H9 (cell line): ENCODE measurements around the gene SMC3. TPM values are rescaled to one million over a fixed set of nuclear protein-coding genes. Genes with fewer than 3 reads are reported as not detected.

Experiments
- DNase-seq: peaks from one replicate; pipeline ENCODE4 v3.0.0-alpha.2; 2017
- H2AFZ ChIP-seq: one replicate; pipeline ENCODE4 v1.6.1; 2013; ENCODE audit warnings: mild to moderate bottlenecking, low read length, control low read depth, moderate library complexity
- H2AK5ac ChIP-seq: 2 replicates; pipeline ENCODE4 v1.6.1; 2013; ENCODE audit warnings: low read length, control low read depth, mixed read lengths; ENCODE audit not compliant: insufficient read length
- H2BK120ac ChIP-seq: one replicate; pipeline ENCODE4 v1.6.1; 2013; ENCODE audit warnings: low read depth, mild to moderate bottlenecking, low read length, control low read depth, inconsistent platforms; ENCODE audit not compliant: poor library complexity, severe bottlenecking
- H2BK12ac ChIP-seq: 2 replicates; pipeline ENCODE4 v1.6.1; 2013; ENCODE audit warnings: low read length, control low read depth, mixed read lengths, low read depth; ENCODE audit not compliant: insufficient read length
- H2BK15ac ChIP-seq: 2 replicates; pipeline ENCODE4 v1.6.1; 2013; ENCODE audit warnings: low read depth, low read length, control low read depth
- H2BK20ac ChIP-seq: one replicate; pipeline ENCODE4 v1.6.1; 2013; ENCODE audit warnings: low read depth, mild to moderate bottlenecking, low read length, control low read depth, inconsistent platforms; ENCODE audit not compliant: poor library complexity, severe bottlenecking
- H2BK5ac ChIP-seq: 2 replicates; pipeline ENCODE4 v1.6.1; 2013; ENCODE audit warnings: low read length, control low read depth, mixed read lengths; ENCODE audit not compliant: insufficient read length
- H3K14ac ChIP-seq: 2 replicates; pipeline ENCODE4 v1.6.1; 2013; ENCODE audit warnings: low read length, control low read depth; ENCODE audit not compliant: insufficient read depth
- H3K18ac ChIP-seq: 2 replicates; pipeline ENCODE4 v1.6.1; 2013; ENCODE audit warnings: low read depth, mild to moderate bottlenecking, mixed read lengths, low read length, control low read depth; ENCODE audit not compliant: insufficient read length
- H3K23ac ChIP-seq: 2 replicates; pipeline ENCODE4 v1.6.1; 2013; ENCODE audit warnings: low read length, control low read depth, mixed read lengths, low read depth; ENCODE audit not compliant: insufficient read length
- H3K23me2 ChIP-seq: 2 replicates; pipeline ENCODE4 v1.6.1; 2013; ENCODE audit warnings: low read depth, mild to moderate bottlenecking, mixed read lengths, low read length, control low read depth; ENCODE audit not compliant: insufficient read length, poor library complexity, severe bottlenecking
- H3K27ac ChIP-seq: 2 replicates; pipeline ENCODE4 v1.5.1; 2013; ENCODE audit warnings: low read length, control low read depth, mixed read lengths, low read depth; ENCODE audit not compliant: insufficient read length
- H3K27me3 ChIP-seq: 2 replicates; pipeline ENCODE4 v1.6.1; 2013; ENCODE audit warnings: low read length, control low read depth, inconsistent platforms; ENCODE audit not compliant: insufficient read depth
- H3K4ac ChIP-seq: 2 replicates; pipeline ENCODE4 v1.6.1; 2013; ENCODE audit warnings: low read depth, mild to moderate bottlenecking, control low read depth, inconsistent platforms, low read length, moderate library complexity
- H3K4me1 ChIP-seq: 2 replicates; pipeline ENCODE4 v1.6.1; 2013; ENCODE audit warnings: low read length, control low read depth, inconsistent platforms; ENCODE audit not compliant: insufficient read depth
- H3K4me2 ChIP-seq: 2 replicates; pipeline ENCODE4 v1.6.1; 2013; ENCODE audit warnings: low read length, control low read depth, mixed read lengths; ENCODE audit not compliant: insufficient read length, insufficient read depth
- H3K56ac ChIP-seq: 2 replicates; pipeline ENCODE4 v1.6.1; 2013; ENCODE audit warnings: low read depth, mild to moderate bottlenecking, mixed read lengths, low read length, control low read depth; ENCODE audit not compliant: insufficient read length
- H3K79me1 ChIP-seq: 2 replicates; pipeline ENCODE4 v1.6.1; 2013; ENCODE audit warnings: low read depth, mild to moderate bottlenecking, moderate library complexity, low read length, control low read depth, inconsistent platforms; ENCODE audit not compliant: insufficient read depth, poor library complexity, severe bottlenecking
- H3K79me2 ChIP-seq: 2 replicates; pipeline ENCODE4 v1.6.1; 2013; ENCODE audit warnings: low read length, control low read depth, inconsistent platforms; ENCODE audit not compliant: insufficient read depth
- H3K9ac ChIP-seq: 2 replicates; pipeline ENCODE4 v1.6.1; 2013; ENCODE audit warnings: low read length, control low read depth, mixed read lengths; ENCODE audit not compliant: insufficient read length; ENCODE audit errors: extremely low read depth
- H3K9me3 ChIP-seq: one replicate; pipeline ENCODE4 v1.6.1; 2013; ENCODE audit warnings: low read depth, low read length, inconsistent platforms; ENCODE audit not compliant: control insufficient read depth
- H3T11ph ChIP-seq: one replicate; pipeline ENCODE4 v1.6.1; 2013; ENCODE audit warnings: mild to moderate bottlenecking, low read length, control low read depth, inconsistent platforms
- H4K20me1 ChIP-seq: one replicate; pipeline ENCODE4 v1.6.1; 2013; ENCODE audit not compliant: control insufficient read depth, insufficient read length, insufficient read depth
- H4K5ac ChIP-seq: 2 replicates; pipeline ENCODE4 v1.6.1; 2013; ENCODE audit warnings: low read depth, mild to moderate bottlenecking, mixed read lengths, low read length, control low read depth; ENCODE audit not compliant: insufficient read length
- H4K8ac ChIP-seq: replicated peaks from 2 replicates; pipeline ENCODE4 v1.6.1; 2013; ENCODE audit warnings: low read length, control low read depth, mixed read lengths, low read depth; ENCODE audit not compliant: insufficient read length
- H4K91ac ChIP-seq: 2 replicates; pipeline ENCODE4 v1.6.1; 2013; ENCODE audit warnings: low read depth, mild to moderate bottlenecking, moderate library complexity, mixed read lengths, low read length, control low read depth; ENCODE audit not compliant: insufficient read length
- H3K27ac Mint-ChIP-seq, 3 experiments: 2 replicates in 2 of 3; 3 replicates in 1 of 3; pipeline ENCODE4 v1.8.0; 2020 to 2021; ENCODE audit warnings: mixed read lengths in 3 of 3, mild to moderate bottlenecking in 1 of 3, moderate library complexity in 1 of 3
- H3K27me3 Mint-ChIP-seq: 2 replicates; pipeline ENCODE4 v1.8.0; 2021; ENCODE audit warnings: low read depth, mild to moderate bottlenecking, moderate library complexity, mixed read lengths
- H3K36me3 Mint-ChIP-seq, 3 experiments: 2 replicates in 2 of 3; 3 replicates in 1 of 3; pipeline ENCODE4 v1.8.0; 2020 to 2021; ENCODE audit warnings: low read depth in 3 of 3, mixed read lengths in 3 of 3; ENCODE audit not compliant: insufficient read depth in 1 of 3
- H3K4me1 Mint-ChIP-seq, 2 experiments: 2 replicates each; pipeline ENCODE4 v1.8.0; 2020; ENCODE audit warnings: mixed read lengths in 2 of 2
- H3K4me3 Mint-ChIP-seq, 2 experiments: 2 replicates in 1 of 2; 3 replicates in 1 of 2; pipeline ENCODE4 v1.8.0; 2020 to 2021; ENCODE audit warnings: mild to moderate bottlenecking in 2 of 2, mixed read lengths in 2 of 2, moderate library complexity in 1 of 2
- H3K9me3 Mint-ChIP-seq, 2 experiments: 2 replicates in 1 of 2; 3 replicates in 1 of 2; pipeline ENCODE4 v1.8.0; 2020; ENCODE audit warnings: mild to moderate bottlenecking in 2 of 2, mixed read lengths in 2 of 2, moderate library complexity in 1 of 2
- WGBS: extraction: QIAGEN DNeasy Blood & Tissue Kit; methylation state at CpG from one replicate; pipeline ENCODE4 v1.1.7; 2013; ENCODE audit warnings: missing lambda C conversion rate, low lambda C conversion rate, mixed read lengths; ENCODE audit not compliant: insufficient read length; ENCODE audit errors: extremely low coverage; 5-methylcytosine and 5-hydroxymethylcytosine counted together
- total RNA-seq: library from RNA; stranded (reverse); gene quantifications from 2 replicates; pipeline ENCODE4 v1.2.1, GENCODE V29; 2021
- TF ChIP-seq, protein P1 (sequence below): fragments of 200-600 bp; sonication (generic); conservative IDR thresholded peaks from 3 replicates; pipeline ENCODE4 v1.8.0; 2021; ENCODE audit warnings: antibody characterized with exemption, mild to moderate bottlenecking

Gene SMC3
- total RNA-seq, 1 experiment from 2014 or later: 82.4 TPM

GRCh38 chr10:110553905-110554304 is 13.6 kb upstream of the SMC3 start:
- Histone ChIP-seq H2BK5ac (no peak overlapping the region), H3K79me1 (no peaks in the 10 kb centered on the region), H2BK120ac (no peak overlapping the region), H2BK20ac (no peak overlapping the region), H3K23ac (no peak overlapping the region), H3K4me2 (no peak overlapping the region), H4K8ac (no peak overlapping the region), H3K4me1 (no peaks in the 10 kb centered on the region), H4K5ac (no peak overlapping the region), H3K56ac (no peak overlapping the region), H3K9me3 (no peaks in the 10 kb centered on the region), H2AK5ac (no peak overlapping the region), H3K23me2 (no peaks in the 10 kb centered on the region), H3K4ac (no peak overlapping the region), H3K27me3 (no peaks in the 10 kb centered on the region), H2BK12ac (no peak overlapping the region), H3T11ph (no peak overlapping the region), H2AFZ (peak overlapping the region; percentile 69), H3K14ac (no peak overlapping the region), H3K27ac (no peak overlapping the region), H3K79me2 (no peaks in the 10 kb centered on the region), H2BK15ac (no peak overlapping the region), H3K18ac (peak overlapping the region; percentile 27), H3K9ac (no peak overlapping the region), H4K20me1 (no peaks in the 10 kb centered on the region), H4K91ac (no peak overlapping the region)
- H3K36me3 Mint-ChIP-seq: peaks cover 0 to 7% (median 2%) of the 10 kb centered on the region in 3 experiments; a peak in 2 of 7 replicates
- H3K4me1 Mint-ChIP-seq: peaks cover 23 to 26% of the 10 kb centered on the region in 2 experiments
- TF ChIP-seq, protein P1, sequence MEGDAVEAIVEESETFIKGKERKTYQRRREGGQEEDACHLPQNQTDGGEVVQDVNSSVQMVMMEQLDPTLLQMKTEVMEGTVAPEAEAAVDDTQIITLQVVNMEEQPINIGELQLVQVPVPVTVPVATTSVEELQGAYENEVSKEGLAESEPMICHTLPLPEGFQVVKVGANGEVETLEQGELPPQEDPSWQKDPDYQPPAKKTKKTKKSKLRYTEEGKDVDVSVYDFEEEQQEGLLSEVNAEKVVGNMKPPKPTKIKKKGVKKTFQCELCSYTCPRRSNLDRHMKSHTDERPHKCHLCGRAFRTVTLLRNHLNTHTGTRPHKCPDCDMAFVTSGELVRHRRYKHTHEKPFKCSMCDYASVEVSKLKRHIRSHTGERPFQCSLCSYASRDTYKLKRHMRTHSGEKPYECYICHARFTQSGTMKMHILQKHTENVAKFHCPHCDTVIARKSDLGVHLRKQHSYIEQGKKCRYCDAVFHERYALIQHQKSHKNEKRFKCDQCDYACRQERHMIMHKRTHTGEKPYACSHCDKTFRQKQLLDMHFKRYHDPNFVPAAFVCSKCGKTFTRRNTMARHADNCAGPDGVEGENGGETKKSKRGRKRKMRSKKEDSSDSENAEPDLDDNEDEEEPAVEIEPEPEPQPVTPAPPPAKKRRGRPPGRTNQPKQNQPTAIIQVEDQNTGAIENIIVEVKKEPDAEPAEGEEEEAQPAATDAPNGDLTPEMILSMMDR: no peak
- peaks cover 5 to 6% of the 10 kb centered on the region in 2 experiments; a peak in 4 of 5 replicates for H3K9me3 Mint-ChIP-seq
- H3K27ac Mint-ChIP-seq: peak overlapping the region in 2 of 3 experiments; percentile 86 to 94; a peak in 6 of 7 replicates
- H3K27me3 Mint-ChIP-seq: no peaks in the 10 kb centered on the region; the same call in 1 of the 2 replicates
- H3K4me3 Mint-ChIP-seq: 0 out of 5 replicates have a peak overlapping the region, but pooled peaks of 1 of the 2 experiments have one; percentile 16
- WGBS: no CpG with 5 or more reads among the region's 2 CpGs
- DNase-seq: no peak
